OCI-LY1 (cell line): ENCODE results near the gene ISL1.

Experiments used
- H2AFZ ChIP-seq: fragments of 200-600 bp; sonication (generic), shearing (Covaris generic); 2 replicates; pipeline ENCODE4 v1.6.0; 2014; ENCODE audit warnings: antibody characterized with exemption, mild to moderate bottlenecking, low read length
- H3F3A ChIP-seq: fragments of 200-600 bp; sonication (generic), shearing (Covaris generic); 2 replicates; pipeline ENCODE4 v1.6.0; 2014; ENCODE audit warnings: mild to moderate bottlenecking, antibody characterized with exemption, low read length, moderate library complexity; ENCODE audit not compliant: insufficient read depth
- H3K27ac ChIP-seq: fragments of 200-600 bp; sonication (generic); 2 replicates; pipeline ENCODE4 v1.5.1; 2014; ENCODE audit warnings: low read length, mixed run types, mild to moderate bottlenecking, low read depth; ENCODE audit not compliant: poor library complexity, severe bottlenecking
- H3K27me3 ChIP-seq: fragments of 200-600 bp; sonication (generic); 2 replicates; pipeline ENCODE4 v1.6.0; 2014; ENCODE audit warnings: antibody characterized with exemption, mild to moderate bottlenecking, low read length, moderate library complexity; ENCODE audit not compliant: insufficient read depth
- H3K36me3 ChIP-seq: fragments of 200-600 bp; sonication (generic); 2 replicates; pipeline ENCODE4 v1.6.1; 2014; ENCODE audit warnings: mild to moderate bottlenecking, antibody characterized with exemption, low read length, moderate library complexity, mixed read lengths; ENCODE audit not compliant: insufficient read depth
- H3K4me1 ChIP-seq: fragments of 200-600 bp; sonication (generic); 2 replicates; pipeline ENCODE4 v1.5.1; 2014; ENCODE audit warnings: mild to moderate bottlenecking, low read length, moderate library complexity; ENCODE audit not compliant: insufficient read depth, severe bottlenecking
- H3K4me2 ChIP-seq: fragments of 200-600 bp; sonication (generic), shearing (Covaris generic); 2 replicates; pipeline ENCODE4 v1.6.1; 2014; ENCODE audit warnings: low read length
- H3K4me3 ChIP-seq: fragments of 200-600 bp; sonication (generic); 2 replicates; pipeline ENCODE4 v1.5.1; 2014; ENCODE audit warnings: low read length, low read depth, mild to moderate bottlenecking, mixed read lengths; ENCODE audit not compliant: poor library complexity, severe bottlenecking
- H3K79me2 ChIP-seq: fragments of 200-600 bp; shearing (Covaris generic); 2 replicates; pipeline ENCODE4 v1.6.1; 2016; ENCODE audit warnings: mixed run types, low read length, mixed read lengths; ENCODE audit not compliant: insufficient read depth
- H3K9ac ChIP-seq: fragments of 200-600 bp; sonication (generic), shearing (Covaris generic); 2 replicates; pipeline ENCODE4 v1.6.1; 2014; ENCODE audit warnings: mild to moderate bottlenecking, low read length, mixed read lengths
- H3K9me2 ChIP-seq: fragments of 200-600 bp; sonication (generic), shearing (Covaris generic); 2 replicates; pipeline ENCODE4 v1.6.1; 2014; ENCODE audit warnings: low read depth, mild to moderate bottlenecking, low read length, mixed read lengths
- H3K9me3 ChIP-seq: fragments of 200-600 bp; shearing (Covaris generic); 2 replicates; pipeline ENCODE4 v1.6.1; 2014; ENCODE audit warnings: low read length, mixed read lengths
- H4K20me1 ChIP-seq: fragments of 200-600 bp; sonication (generic), shearing (Covaris generic); 2 replicates; pipeline ENCODE4 v1.6.0; 2016; ENCODE audit warnings: mild to moderate bottlenecking, low read length; ENCODE audit not compliant: insufficient read depth
- EZH2 ChIP-seq: fragments of 200-600 bp; sonication (generic), shearing (Covaris generic); IDR thresholded peaks from 2 replicates; pipeline ENCODE4 v1.8.0; 2017; ENCODE audit warnings: borderline replicate concordance, mixed run types, mild to moderate bottlenecking, antibody characterized with exemption, low read length, moderate library complexity, mixed read lengths
- TF ChIP-seq, protein P1 (sequence below): fragments of 200-600 bp; sonication (generic), shearing (Covaris generic); IDR thresholded peaks from 2 replicates; pipeline ENCODE4 v1.5.1; 2017; ENCODE audit warnings: mild to moderate bottlenecking, antibody characterized with exemption, low read length, moderate library complexity, mixed read lengths

ISL1 gene

DNA sequence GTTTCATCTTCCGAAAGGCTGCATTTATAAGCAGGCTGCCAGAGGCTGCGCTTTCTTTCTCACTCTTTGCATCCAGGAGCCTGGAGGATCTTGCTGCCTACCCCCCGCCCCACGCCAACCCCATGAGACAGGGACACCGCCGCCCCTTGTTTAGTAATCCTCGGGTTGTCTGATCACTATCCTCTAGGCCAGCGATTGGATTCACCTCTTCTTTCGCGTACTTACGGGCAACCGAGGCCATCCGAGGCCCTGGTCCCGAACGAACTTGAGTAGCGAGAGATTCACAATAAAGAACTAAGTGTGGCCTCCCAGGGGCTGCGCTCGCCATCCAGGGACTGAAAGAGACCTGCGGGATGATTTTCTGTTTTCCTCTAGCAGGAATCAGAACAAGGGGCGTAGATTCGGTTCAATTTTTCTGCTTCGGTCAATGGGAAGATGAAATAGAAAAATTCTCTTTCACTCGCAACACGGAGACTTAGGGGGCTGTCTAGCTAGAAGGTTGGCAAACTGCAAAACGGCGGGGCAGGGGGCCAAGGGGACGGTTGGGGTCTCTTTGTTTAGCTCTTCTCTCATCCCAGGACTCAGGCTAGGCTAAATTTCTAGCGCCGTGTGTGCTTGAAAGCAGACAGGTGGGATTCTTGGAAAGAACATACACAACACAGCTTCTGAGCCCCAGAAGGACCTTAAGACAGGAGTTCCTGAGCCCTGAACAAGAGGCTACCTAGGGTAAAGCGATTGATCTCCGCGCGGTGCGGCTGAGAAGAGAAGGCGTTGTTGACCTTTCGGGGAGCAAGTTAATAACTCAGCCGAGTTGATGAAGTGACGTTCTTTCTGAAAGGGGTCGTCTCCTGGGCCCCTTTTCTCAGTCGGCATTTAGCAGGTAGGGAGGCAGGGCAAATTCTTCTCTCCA lies 5.8 kb upstream of the ISL1 start:
- Histone ChIP-seq H3K9ac (no peak overlapping the region), H3K4me2 (no peak overlapping the region), H3K9me2 (no peaks in the 10 kb centered on the region), H3K79me2 (no peaks in the 10 kb centered on the region), H3K36me3 (no peaks in the 10 kb centered on the region), H3K27me3 (no peaks in the 10 kb centered on the region), H3K4me3 (no peak overlapping the region), H4K20me1 (no peaks in the 10 kb centered on the region), H2AFZ (no peak overlapping the region), H3K9me3 (no peaks in the 10 kb centered on the region), H3K4me1 (no peaks in the 10 kb centered on the region), H3K27ac (no peak overlapping the region), H3F3A (no peaks in the 10 kb centered on the region)
- no peak for TF ChIP-seq EZH2
- TF ChIP-seq, protein P1, sequence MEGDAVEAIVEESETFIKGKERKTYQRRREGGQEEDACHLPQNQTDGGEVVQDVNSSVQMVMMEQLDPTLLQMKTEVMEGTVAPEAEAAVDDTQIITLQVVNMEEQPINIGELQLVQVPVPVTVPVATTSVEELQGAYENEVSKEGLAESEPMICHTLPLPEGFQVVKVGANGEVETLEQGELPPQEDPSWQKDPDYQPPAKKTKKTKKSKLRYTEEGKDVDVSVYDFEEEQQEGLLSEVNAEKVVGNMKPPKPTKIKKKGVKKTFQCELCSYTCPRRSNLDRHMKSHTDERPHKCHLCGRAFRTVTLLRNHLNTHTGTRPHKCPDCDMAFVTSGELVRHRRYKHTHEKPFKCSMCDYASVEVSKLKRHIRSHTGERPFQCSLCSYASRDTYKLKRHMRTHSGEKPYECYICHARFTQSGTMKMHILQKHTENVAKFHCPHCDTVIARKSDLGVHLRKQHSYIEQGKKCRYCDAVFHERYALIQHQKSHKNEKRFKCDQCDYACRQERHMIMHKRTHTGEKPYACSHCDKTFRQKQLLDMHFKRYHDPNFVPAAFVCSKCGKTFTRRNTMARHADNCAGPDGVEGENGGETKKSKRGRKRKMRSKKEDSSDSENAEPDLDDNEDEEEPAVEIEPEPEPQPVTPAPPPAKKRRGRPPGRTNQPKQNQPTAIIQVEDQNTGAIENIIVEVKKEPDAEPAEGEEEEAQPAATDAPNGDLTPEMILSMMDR = no peak

DNA sequence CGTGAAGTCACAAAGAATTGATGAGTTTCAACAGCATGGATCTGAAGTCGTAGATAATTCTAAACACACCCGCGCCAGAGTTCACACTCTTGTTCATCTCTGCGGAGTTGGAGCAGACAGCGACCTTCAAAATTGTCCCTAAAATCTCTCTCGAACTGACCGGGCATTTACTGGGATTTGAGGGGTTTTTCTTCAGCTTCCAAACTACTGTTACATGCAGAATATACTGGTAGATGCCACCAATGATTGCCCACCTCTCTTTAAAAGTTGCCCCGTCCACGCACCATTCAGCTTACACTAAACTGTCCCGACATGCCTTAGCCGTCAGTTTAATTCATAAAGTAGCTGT lies 5.2 kb upstream of the ISL1 start:
- Histone ChIP-seq H3K4me3 (no peak overlapping the region), H3K79me2 (no peaks in the 10 kb centered on the region), H3K9me3 (no peaks in the 10 kb centered on the region), H3K9ac (no peak overlapping the region), H3F3A (no peaks in the 10 kb centered on the region), H3K9me2 (no peaks in the 10 kb centered on the region), H3K27ac (no peak overlapping the region), H3K4me2 (no peak overlapping the region), H4K20me1 (no peaks in the 10 kb centered on the region), H2AFZ (no peak overlapping the region), H3K36me3 (no peaks in the 10 kb centered on the region), H3K27me3 (no peaks in the 10 kb centered on the region), H3K4me1 (no peaks in the 10 kb centered on the region)
- no peak for TF ChIP-seq EZH2
- TF ChIP-seq, protein P1 = no peak

DNA sequence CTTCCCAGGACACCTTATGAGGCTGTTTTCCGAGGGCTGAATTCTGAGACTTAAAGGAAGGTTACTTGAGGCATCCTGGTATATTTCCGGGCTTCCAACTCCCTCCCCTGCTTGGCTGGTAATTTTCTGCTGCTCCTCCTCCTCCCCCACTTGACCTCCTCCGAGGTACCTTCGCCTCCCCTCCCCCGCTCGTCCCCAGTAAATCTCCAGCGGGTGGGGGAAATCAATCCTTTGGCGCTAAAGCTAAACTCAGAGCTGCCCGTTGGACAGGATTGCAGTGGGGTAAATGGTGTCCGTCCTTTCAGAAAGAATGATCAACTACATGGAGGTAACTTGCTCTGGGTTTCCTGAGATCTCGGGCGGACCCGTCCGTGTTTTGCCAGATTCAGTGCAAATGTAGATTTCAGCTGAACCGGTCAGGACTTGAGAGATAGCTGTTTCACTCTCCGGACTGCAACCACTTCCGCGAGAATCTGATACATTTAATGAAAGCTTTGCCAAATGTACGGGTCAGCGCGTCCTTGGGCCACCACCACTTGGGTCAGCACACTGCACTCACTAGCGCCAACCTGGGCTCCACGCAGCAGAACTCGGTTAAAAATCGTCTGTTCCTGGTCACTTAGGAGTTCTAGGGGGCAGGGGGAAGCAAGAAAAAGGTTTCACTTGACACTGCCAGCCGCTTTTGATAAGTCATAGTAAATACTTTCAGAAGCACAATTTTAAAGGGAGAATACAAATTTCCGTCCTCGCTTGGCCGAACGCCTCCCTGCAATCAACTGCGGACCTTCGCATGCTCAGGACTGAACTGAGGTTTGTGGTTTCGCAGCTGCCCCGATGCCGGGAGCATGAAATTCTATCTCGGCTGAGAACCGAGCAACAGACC lies 4.6 kb upstream of the ISL1 start:
- H3K9ac ChIP-seq = no peak overlapping the region
- no peak overlapping the region for H3K27ac ChIP-seq
- H3K4me1 ChIP-seq = no peaks in the 10 kb centered on the region
- H3K9me2 ChIP-seq = no peaks in the 10 kb centered on the region
- no peaks in the 10 kb centered on the region for H3F3A ChIP-seq
- no peak overlapping the region for H3K4me3 ChIP-seq
- H3K9me3 ChIP-seq = no peaks in the 10 kb centered on the region
- H2AFZ ChIP-seq = no peak overlapping the region
- H3K79me2 ChIP-seq = no peaks in the 10 kb centered on the region
- H3K36me3 ChIP-seq = no peaks in the 10 kb centered on the region
- TF ChIP-seq, protein P1 = no peak
- no peak for TF ChIP-seq EZH2
- no peaks in the 10 kb centered on the region for H4K20me1 ChIP-seq
- no peaks in the 10 kb centered on the region for H3K27me3 ChIP-seq
- no peak overlapping the region for H3K4me2 ChIP-seq
